GM12878 (cell line): ENCODE results near the gene SLC36A3. TPM values are rescaled to one million over a fixed set of nuclear protein-coding genes. Genes with fewer than 3 reads are reported as not detected.

Experiments used
- ATAC-seq: fragments of 200-7000 bp; cut with Tn5 transposase; 3 replicates; pipeline ENCODE4 v1.9.1; 2020; ENCODE audit warnings: mild to moderate bottlenecking, moderate library complexity
- BruUV-seq: library from RNA; stranded (reverse); fragments of 400-500 nt; replicated peaks from 2 replicates; lab custom pipeline; 2021; lab: Mats Ljungman, UMichigan
- CTCF ChIA-PET: fragments of 300-600 bp; sonication (Branson Sonifier 250); formaldehyde crosslinking; extraction: SDS; loops from one replicate; lab custom pipeline; 2021; ENCODE audit warnings: inconsistent platforms; lab: Yijun Ruan, JAX
- POLR2A ChIA-PET: fragments of 350-600 bp; formaldehyde crosslinking; extraction: SDS; loops from one replicate; lab custom pipeline; 2021; ENCODE audit warnings: inconsistent platforms; lab: Charles Lee
- RAD21 ChIA-PET: fragments of 300-600 bp; sonication (Branson Sonifier 250); formaldehyde crosslinking; loops from one replicate; lab custom pipeline; 2023; ENCODE audit warnings: antibody characterized with exemption; ENCODE audit not compliant: unreplicated experiment; lab: Charles Lee
- SMC1A ChIA-PET: fragments of 300-600 bp; sonication (Branson Sonifier 250); formaldehyde crosslinking; loops from one replicate; lab custom pipeline; 2023; ENCODE audit not compliant: unreplicated experiment, uncharacterized antibody; lab: Charles Lee
- DNase-seq: peaks from one replicate; pipeline ENCODE4 v3.0.0-alpha.2; 2011; ENCODE audit warnings: low read depth, low spot score
- FAIRE-seq: peaks from 3 replicates; lab custom pipeline; 2011; peaks lifted over from hg19 to GRCh38; lab: Jason Lieb, UNC
- H2AFZ ChIP-seq: 2 replicates; pipeline ENCODE4 v1.6.0; 2011; ENCODE audit warnings: low read depth, low read length, control low read depth; ENCODE audit not compliant: control insufficient read depth
- H3K27ac ChIP-seq: 2 replicates; pipeline ENCODE4 v1.5.1; 2011; ENCODE audit warnings: control low read depth; ENCODE audit not compliant: control insufficient read depth, insufficient read depth
- H3K27me3 ChIP-seq, 2 experiments: replicated peaks in 1 of 2; 2 replicates each; pipeline versions ENCODE4 v1.6.0 to v1.6.1; 2011; ENCODE audit warnings: low read length in 1 of 2; ENCODE audit not compliant: control insufficient read depth in 2 of 2, insufficient read depth in 2 of 2
- H3K36me3 ChIP-seq, 2 experiments: 2 replicates each; pipeline ENCODE4 v1.5.1; 2011; ENCODE audit warnings: low read length in 1 of 2; ENCODE audit not compliant: control insufficient read depth in 2 of 2, insufficient read depth in 2 of 2
- H3K4me1 ChIP-seq: 2 replicates; pipeline ENCODE4 v1.6.1; 2011; ENCODE audit warnings: mild to moderate bottlenecking, low read length, moderate library complexity, mixed read lengths; ENCODE audit not compliant: control insufficient read depth, insufficient read depth
- H3K4me2 ChIP-seq: 2 replicates; pipeline ENCODE4 v1.6.0; 2011; ENCODE audit warnings: control low read depth; ENCODE audit not compliant: control insufficient read depth, insufficient read depth
- H3K4me3 ChIP-seq: fragments of 200-600 bp; sonication (generic); 2 replicates; pipeline ENCODE4 v1.5.1; 2016
- H3K79me2 ChIP-seq: 2 replicates; pipeline ENCODE4 v1.6.0; 2011; ENCODE audit warnings: low read length; ENCODE audit not compliant: control insufficient read depth, insufficient read depth
- H3K9ac ChIP-seq: 2 replicates; pipeline ENCODE4 v1.8.0; 2011; ENCODE audit warnings: low read length, control low read depth, mixed read lengths; ENCODE audit not compliant: control insufficient read depth, insufficient read depth
- H3K9me3 ChIP-seq: replicated peaks from 3 replicates; pipeline ENCODE4 v1.5.1; 2011; ENCODE audit warnings: mild to moderate bottlenecking, low read length; ENCODE audit not compliant: control insufficient read depth, insufficient read depth
- H4K20me1 ChIP-seq: 2 replicates; pipeline ENCODE4 v1.6.0; 2011; ENCODE audit not compliant: control insufficient read depth, insufficient read depth
- CREB1 ChIP-seq: IDR thresholded peaks from 2 replicates; pipeline ENCODE4 v1.6.1; 2012; ENCODE audit warnings: low read depth, mild to moderate bottlenecking, inconsistent platforms
- CREM ChIP-seq: IDR thresholded peaks from 2 replicates; pipeline ENCODE4 v1.6.1; 2014; ENCODE audit warnings: antibody characterized with exemption, low read depth
- PAX8 ChIP-seq: fragments of 450-650 bp; IDR thresholded peaks from 2 replicates; pipeline ENCODE4 v1.6.1; 2017; ENCODE audit warnings: mild to moderate bottlenecking, moderate library complexity
- SP1 ChIP-seq: IDR thresholded peaks from one replicate; pipeline ENCODE4 v1.6.1; 2011; ENCODE audit warnings: low read depth, low read length
- ZNF622 ChIP-seq: fragments of 450-650 bp; IDR thresholded peaks from 2 replicates; pipeline ENCODE4 v1.6.1; 2017; ENCODE audit warnings: mild to moderate bottlenecking, inconsistent platforms
- whole genome bisulfite sequencing: methylation state at CpG from one replicate; pipeline ENCODE4 v1.1.6; 2016; ENCODE audit warnings: low lambda C conversion rate; ENCODE audit not compliant: insufficient replicate concordance, insufficient coverage; ENCODE audit errors: missing lambda C conversion rate; 5-methylcytosine and 5-hydroxymethylcytosine counted together
- in situ Hi-C: fragments of 300-500 bp; cut with MboI; formaldehyde crosslinking; loops from 9 replicates; pipeline ENCODE4 v1.14.3; 2018; ENCODE audit warnings: mixed read lengths
- intact Hi-C: fragments of 100-400 bp; cut with micrococcal nuclease; formaldehyde crosslinking; loops from one replicate; pipeline ENCODE4 v1.14.2; 2022; ENCODE audit not compliant: unreplicated experiment
- polyA plus RNA-seq, 11 experiments: library from polyadenylated mRNA; depleted of rRNA in 4 of 11; unstranded in 6 of 11; stranded (reverse) in 5 of 11; fragments of >200 nt; fragmentation: Nextera tagmentation in 4 of 11; fragmentation: Illumina TruSeq in 1 of 11; extraction: Ambion mirVana in 4 of 11; extraction: Trizol in 1 of 11; gene quantifications; 1 replicate in 1 of 11; 2 replicates in 10 of 11; pipeline versions ENCODE4 v1.2.1 to v1.2.3, GENCODE V29; 2011 to 2016; ENCODE audit warnings: inconsistent platforms in 2 of 11, missing spikeins in 2 of 11, low read depth in 1 of 11
- total RNA-seq, 4 experiments: library from RNA; depleted of rRNA in 3 of 4; stranded (reverse); fragments of >200 nt in 3 of 4; fragmentation: Illumina TruSeq in 1 of 4; extraction: Trizol in 1 of 4; gene quantifications; 2 replicates each; pipeline versions ENCODE4 v1.2.1 to v1.2.3, GENCODE V29; 2013 to 2021
- TF ChIP-seq, protein P1 (sequence below): IDR thresholded peaks from 2 replicates; pipeline ENCODE4 v1.6.1; 2011; ENCODE audit warnings: borderline replicate concordance, low read depth, mild to moderate bottlenecking, moderate library complexity, mixed read lengths, low read length; ENCODE audit not compliant: insufficient read depth; ENCODE audit errors: extremely low read length

The SLC36A3 gene
- total and polyA plus RNA-seq, 10 of the 15 experiments (the other 5 are each of a cell fraction or from before 2014, with no cell fraction given) = 0.03 TPM; not detected in 9

DNA sequence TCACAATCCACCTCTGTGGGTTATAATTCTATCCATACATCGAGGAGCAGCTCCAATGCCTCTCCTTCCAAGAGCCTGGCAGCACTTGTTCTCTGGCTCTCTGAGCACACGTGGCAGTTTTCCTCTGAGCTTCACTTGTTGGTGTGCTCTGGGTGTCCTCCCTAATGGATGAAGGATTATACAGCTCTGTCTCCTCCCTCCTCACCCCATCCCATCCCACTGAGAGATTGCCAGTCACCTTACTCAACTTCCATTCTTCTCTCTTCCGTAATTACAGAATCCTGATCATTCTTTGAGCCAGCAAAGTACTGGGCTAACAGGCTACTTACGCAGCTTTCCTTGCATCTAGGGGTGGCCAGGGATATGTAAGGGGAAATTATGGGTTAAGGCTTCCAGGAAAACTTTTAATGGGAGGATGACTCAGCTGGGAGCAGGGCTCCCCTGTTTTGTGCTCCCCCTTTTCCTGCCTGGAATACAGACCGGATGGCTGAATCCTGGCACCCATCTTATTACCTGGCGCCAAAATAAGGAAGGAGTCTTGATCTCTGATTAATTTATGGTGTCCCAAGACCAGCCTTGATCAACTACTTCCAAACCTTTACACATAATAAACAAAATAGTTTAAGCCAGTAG lies 73.4 kb downstream of the SLC36A3 start:
- Histone ChIP-seq H4K20me1 (no peaks in the 10 kb centered on the region), H3K4me3 (no peak overlapping the region), H3K36me3 (no peaks in the 10 kb centered on the region), H2AFZ (no peak overlapping the region), H3K4me2 (no peak overlapping the region), H3K9ac (no peak overlapping the region), H3K9me3 (no peaks in the 10 kb centered on the region), H3K4me1 (peaks cover 20% of the 10 kb centered on the region), H3K27me3 (no peaks in the 10 kb centered on the region), H3K79me2 (no peaks in the 10 kb centered on the region; the same call in none of the 2 replicates), H3K27ac (no peak overlapping the region)
- WGBS = 81% methylated on average over 6 of the region's 6 CpGs
- BruUV-seq = no TSS peak
- intact Hi-C loops (no loop called here), in situ Hi-C loops (no loop called here)
- DNase-seq (no peak), FAIRE-seq (no peak), ATAC-seq (no peak)
- TF ChIP-seq CREM (no peak), SP1 (no peak), ZNF622 (no peak), CREB1 (no peak), PAX8 (no peak)
- TF ChIP-seq, protein P1, sequence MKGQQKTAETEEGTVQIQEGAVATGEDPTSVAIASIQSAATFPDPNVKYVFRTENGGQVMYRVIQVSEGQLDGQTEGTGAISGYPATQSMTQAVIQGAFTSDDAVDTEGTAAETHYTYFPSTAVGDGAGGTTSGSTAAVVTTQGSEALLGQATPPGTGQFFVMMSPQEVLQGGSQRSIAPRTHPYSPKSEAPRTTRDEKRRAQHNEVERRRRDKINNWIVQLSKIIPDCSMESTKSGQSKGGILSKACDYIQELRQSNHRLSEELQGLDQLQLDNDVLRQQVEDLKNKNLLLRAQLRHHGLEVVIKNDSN = no peak
- ChIA-PET POLR2A (interaction anchor here (0.8 to 2.9 kb wide), 5 partner anchors 8 to 25 kb away, joined by 3 to 11 read pairs (median 4); no protein-coding TSS in a partner anchor), SMC1A (interaction anchor here (0.8 to 1.9 kb wide), 5 partner anchors 8 to 65 kb away, joined by 3 to 5 read pairs (median 4); no protein-coding TSS in a partner anchor), CTCF (interaction anchor here (1.0 to 3.0 kb wide), 5 partner anchors 8 to 105 kb away, joined by 3 to 18 read pairs (median 5); no protein-coding TSS in a partner anchor), RAD21 (interaction anchor here (0.9 to 1.9 kb wide), 4 partner anchors 8 to 104 kb away, joined by 3 to 6 read pairs (median 3); partner anchors contain the start of gene GM2A)
